ENCODE results near the gene NPM1.
A peak's percentile ranks its signal among the peaks of the same experiment; 100 is the strongest.

NPM1 gene

GRCh38 chr5:171427318-171428167, 39.9 kb downstream of the NPM1 start:
- DNase-seq: no peak

DNA sequence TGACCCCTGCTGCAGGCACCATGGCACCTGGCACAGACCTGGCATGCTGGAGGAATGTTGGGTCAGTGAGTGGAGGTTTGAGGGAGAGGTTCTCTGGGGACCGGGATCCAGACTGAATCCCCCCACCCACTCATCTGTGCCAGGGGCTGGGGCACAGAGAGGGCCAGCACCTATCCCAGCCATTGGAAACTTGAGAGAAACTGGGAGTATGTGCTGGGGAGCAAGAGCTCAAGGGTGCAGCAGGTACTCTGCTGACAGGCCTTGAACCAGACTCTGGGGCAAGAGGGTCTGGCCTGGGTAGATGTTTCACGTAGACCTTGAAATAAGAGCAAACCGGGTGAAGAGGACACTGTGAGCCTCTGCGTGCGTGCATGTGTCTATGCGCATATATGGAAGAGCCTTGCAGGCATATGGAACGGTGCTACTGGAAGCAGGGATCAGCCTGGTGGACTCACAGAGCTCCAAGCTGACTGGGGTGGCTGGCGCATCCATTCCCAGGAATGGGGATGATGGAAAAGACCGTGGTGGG, 40.6 kb downstream of the NPM1 start:
- no peak for DNase-seq

- DNase-seq: no peak
These were observed 41.3 kb downstream of the NPM1 start for GRCh38 chr5:171428809-171429542.

DNA sequence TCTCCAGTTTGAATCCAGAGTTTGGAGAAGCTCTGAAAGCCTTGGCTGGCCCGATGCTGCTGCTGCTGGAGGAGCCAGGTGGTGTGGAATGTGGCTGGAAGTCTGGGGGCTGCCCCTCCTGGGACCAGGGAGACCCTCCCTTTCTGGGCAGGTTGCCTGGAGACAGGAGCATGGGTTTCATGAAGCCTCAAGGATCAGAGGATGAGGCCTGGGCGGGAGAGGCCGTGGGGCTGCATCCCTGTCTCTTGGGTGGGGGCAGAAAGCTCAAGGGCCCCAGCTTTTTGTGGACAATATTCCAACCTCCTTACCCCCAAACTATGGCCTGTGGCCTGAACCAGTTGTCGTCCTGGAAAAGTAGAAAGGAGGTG, 41.9 kb downstream of the NPM1 start:
- no peak for DNase-seq

DNA sequence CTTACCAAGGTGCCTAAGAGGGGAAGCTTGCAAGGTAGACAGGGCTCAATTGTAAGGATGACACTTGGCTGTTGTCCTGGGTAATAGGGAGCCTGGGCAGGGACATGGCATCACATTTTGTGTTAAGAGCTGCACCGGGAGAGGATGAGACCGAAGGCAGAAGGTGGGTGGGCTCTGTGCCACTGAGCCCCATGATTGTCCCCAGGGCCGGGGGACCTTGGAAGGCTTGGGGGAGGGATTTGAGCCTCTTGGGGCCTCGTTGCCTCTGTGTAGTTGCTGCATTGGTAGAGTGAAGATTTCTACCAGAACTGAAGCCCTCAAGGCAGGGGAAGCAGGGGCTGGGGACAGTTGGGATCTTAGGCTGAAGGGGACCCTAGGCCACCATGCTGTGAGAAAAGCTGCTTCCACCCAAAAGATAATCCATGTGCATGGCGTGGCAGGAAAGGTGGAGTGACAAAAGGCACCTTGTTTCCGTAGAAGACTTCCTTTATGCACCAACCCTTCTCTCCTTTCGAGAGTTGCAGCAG, 43.7 kb downstream of the NPM1 start:
- DNase-seq: no peak

DNA sequence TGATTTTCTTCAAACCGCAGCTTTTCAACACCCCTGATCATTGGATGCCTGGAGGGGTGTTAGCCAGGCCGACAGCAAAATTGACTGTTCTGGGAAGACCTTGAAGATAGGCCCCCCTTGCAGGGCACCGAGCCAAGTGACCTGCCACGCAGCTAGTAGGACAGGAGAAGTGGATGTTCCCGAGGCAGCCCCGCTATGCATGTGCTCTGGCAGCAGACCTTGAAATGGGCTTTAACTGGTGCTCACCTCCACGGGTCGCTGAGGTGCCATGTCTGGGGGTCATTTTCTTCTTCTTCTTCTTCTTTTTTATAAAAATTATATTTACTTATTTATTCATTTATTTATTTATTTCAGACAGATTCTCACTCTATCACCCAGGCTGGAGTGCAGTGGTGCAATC, 44.4 kb downstream of the NPM1 start:
- DNase-seq: no peak

GRCh38 chr5:171432583-171433351, 45.1 kb downstream of the NPM1 start:
- no peak for DNase-seq

GRCh38 chr5:171433352-171433698, 45.7 kb downstream of the NPM1 start:
- no peak for DNase-seq

- DNase-seq: no peak
These were observed 46.5 kb downstream of the NPM1 start for GRCh38 chr5:171433982-171434676.

DNA sequence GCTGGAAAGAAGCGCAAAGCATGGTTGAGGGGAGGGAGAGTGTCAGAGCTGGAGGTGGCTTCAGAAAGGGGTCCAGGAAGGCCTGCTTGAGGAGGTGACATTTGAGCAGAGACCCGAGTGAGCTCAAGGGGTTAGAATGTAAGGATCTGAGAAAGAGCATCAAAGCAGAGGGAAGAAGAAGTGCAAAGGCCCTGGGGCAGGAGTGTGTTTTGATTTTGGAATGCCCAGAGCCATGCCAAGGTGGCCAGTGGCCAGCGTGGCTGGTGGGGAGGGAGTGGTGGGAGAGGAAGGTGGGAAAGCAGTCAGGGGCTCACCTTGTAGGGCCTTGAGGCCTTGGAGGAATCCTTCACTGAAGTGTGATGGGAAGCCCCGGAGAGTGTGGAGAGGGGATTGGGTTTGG, 47.2 kb downstream of the NPM1 start:
- no peak for DNase-seq

GRCh38 chr5:171435908-171436307, 48.3 kb downstream of the NPM1 start:
- no peak for DNase-seq

GRCh38 chr5:171436804-171437285, 49.2 kb downstream of the NPM1 start:
- DNase-seq: no peak

DNA sequence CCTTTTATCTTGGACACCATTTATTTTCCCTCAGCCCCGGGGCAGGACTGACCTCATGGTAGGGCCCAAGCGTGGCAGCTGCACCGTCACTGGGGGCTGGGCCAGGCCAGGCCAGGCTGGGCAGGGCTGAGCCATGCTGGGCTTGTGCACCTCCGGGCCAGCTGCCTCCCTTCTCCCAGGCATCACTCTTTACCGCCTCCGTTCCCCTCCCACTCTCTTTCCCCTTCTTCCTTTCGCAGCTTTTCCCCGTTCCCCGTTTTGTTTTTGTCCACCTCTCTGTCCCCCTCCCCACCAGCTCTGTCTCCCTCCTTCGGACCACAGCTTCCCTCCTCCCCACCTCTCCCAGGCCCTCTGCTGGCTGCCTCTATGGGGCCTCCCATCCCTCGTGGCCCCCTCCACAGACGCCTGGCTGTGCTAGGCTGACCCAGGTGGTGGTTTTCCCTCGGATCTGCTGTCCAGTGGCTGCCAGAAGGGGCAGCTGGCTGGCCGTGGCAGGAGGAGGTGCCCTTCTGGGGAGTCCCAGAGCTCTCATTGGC, 49.7 kb downstream of the NPM1 start:
- DNase-seq: no peak

GRCh38 chr5:171438738-171439137, 51.1 kb downstream of the NPM1 start:
- DNase-seq: no peak

- DNase-seq: no peak
These were observed 53.7 kb downstream of the NPM1 start for GRCh38 chr5:171441246-171441791.

DNA sequence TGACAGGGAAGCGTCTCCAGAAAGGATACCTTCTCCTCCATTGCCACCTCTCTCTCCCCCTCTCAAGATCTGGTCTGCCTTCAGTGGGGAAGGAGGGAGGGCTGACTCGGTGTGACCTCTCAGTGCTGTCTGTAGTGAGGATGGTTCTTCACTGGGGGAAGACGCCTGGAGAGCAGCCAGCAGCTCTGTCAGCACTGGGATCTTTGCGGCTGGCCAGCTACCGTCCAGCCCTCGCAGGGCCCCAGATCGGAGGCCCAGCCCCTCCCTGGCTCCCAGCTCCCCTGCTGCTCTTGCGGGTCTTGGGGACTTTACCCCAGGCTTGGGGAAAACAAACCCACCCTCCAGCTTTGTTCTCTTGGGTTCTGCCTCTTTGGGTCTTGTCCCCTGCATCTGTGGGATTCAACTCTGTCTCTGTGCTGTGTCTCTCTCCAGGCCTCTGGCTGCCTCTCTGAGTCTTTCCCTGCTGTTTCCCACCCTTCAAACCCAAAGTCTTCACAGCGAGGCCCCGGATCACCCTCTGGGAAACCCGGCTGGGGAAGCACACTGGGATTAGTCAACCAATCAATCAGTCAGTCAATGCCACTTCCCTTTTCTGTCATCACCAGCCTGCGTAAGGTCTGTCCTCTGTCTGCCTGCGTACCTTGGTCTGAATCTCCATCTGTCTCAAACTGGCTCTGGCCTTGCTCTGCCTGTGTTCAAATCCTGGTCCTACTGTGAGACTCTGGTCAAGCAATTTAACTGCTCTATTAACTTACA, 54.8 kb downstream of the NPM1 start:
- DNase-seq: no peak

DNA sequence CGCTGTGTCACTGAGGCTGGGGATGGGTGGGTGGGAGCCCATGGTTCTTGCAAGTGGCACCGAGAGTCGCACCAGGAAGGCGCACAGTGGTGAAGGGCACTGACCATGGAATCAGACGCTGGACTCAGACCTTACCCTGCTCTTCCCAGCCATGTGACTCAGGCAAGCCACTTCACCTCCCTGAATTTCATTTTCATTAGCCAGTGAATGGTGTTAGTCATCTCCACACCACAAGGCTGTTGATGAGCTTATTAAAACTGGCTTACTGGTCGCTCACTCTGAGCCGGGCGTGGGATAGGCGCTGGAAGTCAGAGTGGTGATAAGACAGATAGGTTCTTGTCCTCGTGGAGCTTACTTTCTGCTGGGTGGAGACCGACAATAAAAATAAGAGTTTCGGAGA, 56.9 kb downstream of the NPM1 start:
- DNase-seq: no peak

GRCh38 chr5:171445644-171446516, 58.2 kb downstream of the NPM1 start:
- peak in 1 of 58 donors; percentile 12 for DNase-seq
